ENCODE measurements around the gene WDR64.

The WDR64 gene

DNA sequence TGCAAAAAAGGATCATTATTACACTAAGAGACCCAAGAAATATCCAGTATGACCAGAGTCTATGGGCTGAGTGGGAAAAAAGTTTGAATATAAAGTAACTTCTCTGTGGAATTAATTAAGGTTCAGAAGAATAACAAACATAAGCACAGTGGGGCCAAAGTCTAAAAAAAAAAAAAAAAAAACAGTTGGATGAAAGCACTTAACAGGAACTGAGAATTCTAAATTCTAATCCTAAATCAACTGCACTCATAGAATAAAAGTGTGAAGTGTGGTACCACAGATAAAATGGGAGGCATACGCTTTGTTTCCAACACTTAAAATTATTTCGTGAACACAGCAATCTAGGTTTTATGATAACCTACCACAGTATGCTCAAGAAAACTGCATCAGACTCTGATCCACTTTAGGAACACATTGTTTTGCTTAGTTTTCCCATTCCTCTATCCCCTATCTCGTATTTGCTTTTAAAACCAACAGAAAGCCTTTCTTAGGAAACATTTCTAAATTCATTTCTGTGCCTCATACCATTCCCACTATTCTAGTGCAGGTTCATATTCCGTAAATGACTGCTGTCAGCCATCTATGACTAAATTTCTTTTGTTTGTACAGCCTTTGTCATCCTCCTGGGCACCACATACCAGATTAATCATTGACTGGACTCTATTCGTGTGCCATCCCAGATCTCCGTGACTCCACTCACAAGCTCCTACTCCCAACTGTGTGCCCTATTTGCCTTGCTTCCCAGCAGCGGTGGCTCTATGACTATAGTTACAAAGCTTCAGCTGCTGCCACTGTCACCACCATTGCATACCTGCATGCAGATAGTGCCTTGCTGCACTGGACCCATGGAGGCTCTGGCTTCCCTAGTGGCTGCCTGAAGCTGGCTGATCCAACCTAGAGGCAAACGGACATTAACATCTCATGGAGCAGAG is 36.8 kb upstream of the WDR64 start:
- no peak for TF ChIP-seq EZH2 (IDR thresholded peaks at IDR 0.05; ENCODE audit: borderline replicate concordance, low read length)
- TF ChIP-seq, protein P1, sequence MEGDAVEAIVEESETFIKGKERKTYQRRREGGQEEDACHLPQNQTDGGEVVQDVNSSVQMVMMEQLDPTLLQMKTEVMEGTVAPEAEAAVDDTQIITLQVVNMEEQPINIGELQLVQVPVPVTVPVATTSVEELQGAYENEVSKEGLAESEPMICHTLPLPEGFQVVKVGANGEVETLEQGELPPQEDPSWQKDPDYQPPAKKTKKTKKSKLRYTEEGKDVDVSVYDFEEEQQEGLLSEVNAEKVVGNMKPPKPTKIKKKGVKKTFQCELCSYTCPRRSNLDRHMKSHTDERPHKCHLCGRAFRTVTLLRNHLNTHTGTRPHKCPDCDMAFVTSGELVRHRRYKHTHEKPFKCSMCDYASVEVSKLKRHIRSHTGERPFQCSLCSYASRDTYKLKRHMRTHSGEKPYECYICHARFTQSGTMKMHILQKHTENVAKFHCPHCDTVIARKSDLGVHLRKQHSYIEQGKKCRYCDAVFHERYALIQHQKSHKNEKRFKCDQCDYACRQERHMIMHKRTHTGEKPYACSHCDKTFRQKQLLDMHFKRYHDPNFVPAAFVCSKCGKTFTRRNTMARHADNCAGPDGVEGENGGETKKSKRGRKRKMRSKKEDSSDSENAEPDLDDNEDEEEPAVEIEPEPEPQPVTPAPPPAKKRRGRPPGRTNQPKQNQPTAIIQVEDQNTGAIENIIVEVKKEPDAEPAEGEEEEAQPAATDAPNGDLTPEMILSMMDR (IDR thresholded peaks at IDR 0.05; ENCODE audit: low read length): no peak
- Histone ChIP-seq H3K79me2 (ENCODE audit: insufficient read depth, low read length) (no peaks in the 10 kb centered on the region), H3K9me2 (ENCODE audit: low read depth, low read length) (no peaks in the 10 kb centered on the region), H3K4me1 (ENCODE audit: insufficient read depth, low read length, severe bottlenecking) (no peaks in the 10 kb centered on the region), H3K9ac (ENCODE audit: low read length) (no peak overlapping the region), H3K27me3 (ENCODE audit: insufficient read depth, low read length) (no peaks in the 10 kb centered on the region), H3K4me3 (ENCODE audit: low read depth, low read length, poor library complexity, severe bottlenecking) (no peak overlapping the region), H2AFZ (ENCODE audit: low read length) (no peak overlapping the region), H3K36me3 (ENCODE audit: insufficient read depth, low read length) (no peaks in the 10 kb centered on the region), H3F3A (ENCODE audit: insufficient read depth, low read length) (no peaks in the 10 kb centered on the region), H3K27ac (ENCODE audit: low read depth, low read length, poor library complexity, severe bottlenecking) (no peak overlapping the region), H3K4me2 (ENCODE audit: low read length) (no peak overlapping the region), H3K9me3 (ENCODE audit: low read length) (no peaks in the 10 kb centered on the region), H4K20me1 (ENCODE audit: insufficient read depth, low read length) (no peaks in the 10 kb centered on the region)

DNA sequence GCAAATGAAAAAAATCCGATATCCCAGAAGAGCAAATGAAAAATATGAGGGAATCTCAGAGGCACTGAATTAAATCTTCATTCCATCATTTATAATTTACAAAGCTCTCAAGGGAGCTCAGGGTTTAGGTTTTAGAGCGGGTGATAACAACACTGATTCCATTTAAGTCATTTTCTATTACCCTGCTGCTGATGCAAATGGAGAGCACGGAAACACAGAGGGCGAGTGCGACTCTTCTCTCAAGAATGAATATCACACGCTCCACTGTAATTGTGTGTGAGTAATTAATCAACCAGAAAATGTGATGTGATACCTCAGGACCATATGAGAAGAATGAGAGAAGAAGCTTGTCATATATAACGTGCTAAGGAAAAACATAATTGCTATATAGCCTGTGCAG is 34.7 kb upstream of the WDR64 start:
- Histone ChIP-seq H3K9me2 (ENCODE audit: low read depth, low read length) (no peaks in the 10 kb centered on the region), H3K4me1 (ENCODE audit: insufficient read depth, low read length, severe bottlenecking) (no peaks in the 10 kb centered on the region), H3K27ac (ENCODE audit: low read depth, low read length, poor library complexity, severe bottlenecking) (no peak overlapping the region), H3K4me3 (ENCODE audit: low read depth, low read length, poor library complexity, severe bottlenecking) (no peak overlapping the region), H3K4me2 (ENCODE audit: low read length) (no peak overlapping the region), H3K9ac (ENCODE audit: low read length) (no peak overlapping the region), H3K9me3 (ENCODE audit: low read length) (no peaks in the 10 kb centered on the region), H4K20me1 (ENCODE audit: insufficient read depth, low read length) (no peaks in the 10 kb centered on the region), H3K27me3 (ENCODE audit: insufficient read depth, low read length) (no peaks in the 10 kb centered on the region), H2AFZ (ENCODE audit: low read length) (no peak overlapping the region), H3K36me3 (ENCODE audit: insufficient read depth, low read length) (no peaks in the 10 kb centered on the region), H3F3A (ENCODE audit: insufficient read depth, low read length) (no peaks in the 10 kb centered on the region), H3K79me2 (ENCODE audit: insufficient read depth, low read length) (no peaks in the 10 kb centered on the region)
- TF ChIP-seq EZH2 (IDR thresholded peaks at IDR 0.05; ENCODE audit: borderline replicate concordance, low read length): no peak
- TF ChIP-seq, protein P1 (IDR thresholded peaks at IDR 0.05; ENCODE audit: low read length): no peak

DNA sequence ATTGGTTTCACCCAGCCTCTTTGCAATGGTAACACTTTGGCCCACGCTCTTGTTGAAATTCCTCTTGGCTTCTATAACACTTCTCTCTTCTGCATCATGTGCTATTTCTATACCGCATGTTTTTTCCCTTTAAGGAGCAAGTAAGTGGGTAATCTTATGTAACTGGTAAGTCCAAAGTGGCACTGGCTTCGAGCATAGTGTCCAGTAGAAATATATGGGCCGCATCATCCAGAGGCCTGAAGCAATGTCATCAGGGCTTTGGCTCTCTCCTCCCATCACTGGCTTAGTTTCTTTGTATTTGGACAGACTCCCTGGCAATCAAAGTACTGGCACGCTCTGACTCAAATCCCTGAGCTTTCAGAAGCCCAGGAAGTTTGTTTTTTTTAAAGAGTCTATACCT is 29.4 kb upstream of the WDR64 start:
- no peaks in the 10 kb centered on the region for H3K9me3 ChIP-seq (ENCODE audit: low read length)
- no peak overlapping the region for H3K4me2 ChIP-seq (ENCODE audit: low read length)
- H3K79me2 ChIP-seq (ENCODE audit: insufficient read depth, low read length): no peaks in the 10 kb centered on the region
- H3K36me3 ChIP-seq (ENCODE audit: insufficient read depth, low read length): no peaks in the 10 kb centered on the region
- H3K4me1 ChIP-seq (ENCODE audit: insufficient read depth, low read length, severe bottlenecking): peaks cover 6% of the 10 kb centered on the region
- no peaks in the 10 kb centered on the region for H3K9me2 ChIP-seq (ENCODE audit: low read depth, low read length)
- no peaks in the 10 kb centered on the region for H3F3A ChIP-seq (ENCODE audit: insufficient read depth, low read length)
- H4K20me1 ChIP-seq (ENCODE audit: insufficient read depth, low read length): no peaks in the 10 kb centered on the region
- no peak overlapping the region for H3K4me3 ChIP-seq (ENCODE audit: low read depth, low read length, poor library complexity, severe bottlenecking)
- no peak for TF ChIP-seq EZH2 (IDR thresholded peaks at IDR 0.05; ENCODE audit: borderline replicate concordance, low read length)
- TF ChIP-seq, protein P1 (IDR thresholded peaks at IDR 0.05; ENCODE audit: low read length): no peak
- H3K27ac ChIP-seq (ENCODE audit: low read depth, low read length, poor library complexity, severe bottlenecking): no peak overlapping the region
- no peaks in the 10 kb centered on the region for H3K27me3 ChIP-seq (ENCODE audit: insufficient read depth, low read length)
- H2AFZ ChIP-seq (ENCODE audit: low read length): no peak overlapping the region
- no peak overlapping the region for H3K9ac ChIP-seq (ENCODE audit: low read length)
